Measurements from ENCODE around the gene CDR2L.
A peak's percentile ranks its signal among the peaks of the same experiment; 100 is the strongest.

CDR2L gene

DNA sequence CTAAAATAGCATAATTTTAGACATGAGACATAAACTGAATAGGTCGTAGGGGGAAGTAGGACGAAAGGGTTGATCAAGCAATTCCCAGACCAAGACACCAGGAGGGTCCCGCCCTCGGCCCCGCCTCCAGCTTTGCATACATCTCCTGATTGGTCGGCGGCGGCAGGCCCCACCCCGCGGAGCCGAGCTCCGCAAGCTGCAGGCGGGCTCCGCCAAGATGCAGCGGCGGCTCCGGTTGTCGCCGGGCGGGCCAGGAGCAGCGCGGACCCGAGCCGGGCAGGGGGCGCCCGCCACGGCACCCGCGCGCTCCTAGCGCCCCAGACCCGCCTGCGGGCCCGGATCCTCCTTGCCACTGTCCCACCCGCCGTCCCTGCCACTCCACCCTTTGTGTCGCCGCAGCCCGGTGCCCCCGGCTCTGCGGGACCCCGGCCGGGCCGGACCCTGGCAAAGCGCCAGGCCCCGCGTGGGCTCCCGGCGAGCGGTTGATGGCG, at the start of gene CDR2L:
Gene CDR2L (plus strand): TSS at position 215 of the 491 bp plus-strand sequence. CDS start 412 bp downstream, outside the sequence.
- peak; percentile 97 for ATAC-seq
- Mint-ChIP-seq H3K27ac (no peak within 1 kb of the TSS), H3K4me1 (peaks cover 3% of the 10 kb centered on the region), H3K4me3 (peak within 1 kb of the TSS; percentile 77), H3K9me3 (no peaks in the 10 kb centered on the region), H3K36me3 (peaks cover 5% of the 10 kb centered on the region)
- DNase-seq (ENCODE audit: low spot score in 2 of 2): peak; percentile 82 to 92

DNA sequence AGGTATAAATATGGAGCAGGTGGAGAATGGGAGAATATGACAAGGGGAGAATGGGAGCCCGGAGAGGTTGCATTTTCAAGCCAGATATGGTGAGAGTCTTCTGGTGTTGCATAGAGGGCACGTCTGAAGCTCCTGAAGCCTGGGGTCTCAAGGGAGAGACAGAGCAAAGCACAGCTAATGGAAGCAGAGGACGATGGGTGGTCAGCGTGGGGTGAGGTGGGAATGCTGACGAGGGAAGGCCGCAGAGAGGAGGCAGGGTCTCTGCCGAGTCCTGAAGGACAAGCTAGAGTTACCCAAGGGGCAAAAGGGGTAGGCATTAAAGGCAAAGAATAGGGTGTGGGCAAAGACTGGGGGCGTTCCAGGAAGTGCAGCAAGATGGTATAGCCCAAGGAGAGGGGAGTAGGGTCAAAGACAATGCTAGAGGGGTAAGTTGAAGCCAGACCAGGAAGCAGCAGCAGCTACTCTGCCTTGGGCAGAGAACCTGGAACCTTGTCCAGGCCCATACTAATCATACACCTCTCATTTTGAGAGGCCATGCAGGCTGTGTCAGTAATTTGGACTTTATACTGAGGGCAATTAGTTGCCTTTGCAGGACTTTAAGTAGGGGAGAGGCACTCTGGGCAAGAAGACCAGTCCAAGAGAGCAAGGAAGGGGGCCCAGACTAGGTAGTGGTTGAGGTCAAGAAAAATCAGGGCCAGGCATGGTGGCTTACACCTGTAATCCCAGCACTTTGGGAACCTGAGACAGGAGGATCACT, 49.1 kb upstream of the CDR2L start:
- Mint-ChIP-seq H3K4me1 (no peaks in the 10 kb centered on the region), H3K4me3 (no peak overlapping the region), H3K9me3 (no peaks in the 10 kb centered on the region), H3K27ac (no peak overlapping the region), H3K36me3 (no peaks in the 10 kb centered on the region)
- DNase-seq (ENCODE audit: low spot score in 2 of 2) (no peak), ATAC-seq (no peak)

DNA sequence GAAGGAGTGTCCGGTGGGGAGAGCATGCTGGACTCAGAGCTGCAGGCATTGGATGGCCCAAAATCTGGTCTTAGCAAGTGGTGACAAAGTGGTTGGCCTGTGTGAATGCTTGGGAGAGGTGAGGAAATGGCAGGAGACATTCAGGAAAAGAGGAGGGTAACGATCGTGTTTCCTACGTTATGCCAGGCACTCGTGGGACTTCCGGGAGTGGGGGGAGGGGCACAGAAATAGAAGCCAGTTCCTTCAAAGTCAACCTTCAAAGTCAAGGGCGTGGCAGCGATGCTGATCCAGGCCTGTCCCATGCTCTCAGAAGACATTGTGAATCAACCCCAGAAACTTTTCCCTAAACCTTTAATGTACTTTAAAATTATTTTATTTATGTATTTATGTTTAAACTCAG, 47.9 kb upstream of the CDR2L start:
- Mint-ChIP-seq H3K9me3 (no peaks in the 10 kb centered on the region), H3K27ac (no peak overlapping the region), H3K4me3 (no peak overlapping the region), H3K4me1 (no peaks in the 10 kb centered on the region), H3K36me3 (no peaks in the 10 kb centered on the region)
- DNase-seq (ENCODE audit: low spot score in 2 of 2): no peak
- no peak for ATAC-seq

DNA sequence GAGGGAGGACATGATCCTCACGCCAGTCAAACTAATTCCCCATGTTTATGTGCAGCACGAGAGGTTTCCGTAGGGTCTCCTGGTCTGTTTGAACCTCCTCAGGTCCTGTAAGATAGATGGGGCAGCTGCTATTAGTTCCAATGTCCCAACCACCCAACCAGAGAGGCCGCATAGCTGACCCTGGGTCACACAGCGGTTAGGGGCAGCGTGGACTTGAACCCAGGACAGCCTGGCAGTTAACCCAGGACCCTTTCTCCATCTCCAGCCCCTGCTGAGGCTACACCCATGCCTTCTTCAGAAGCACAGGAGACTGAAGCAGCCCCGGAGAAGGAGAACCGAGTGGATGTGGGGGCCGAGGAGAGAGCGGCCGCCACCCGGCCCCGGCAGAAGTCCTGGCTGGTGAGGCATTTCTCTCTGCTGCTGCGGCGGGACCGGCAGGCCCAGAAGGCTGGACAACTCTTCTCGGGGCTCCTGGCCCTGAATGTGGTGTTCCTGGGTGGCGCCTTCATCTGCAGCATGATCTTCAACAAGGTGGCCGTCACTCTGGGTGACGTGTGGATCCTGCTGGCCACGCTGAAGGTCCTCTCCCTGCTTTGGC, 46.2 kb upstream of the CDR2L start:
- Mint-ChIP-seq H3K36me3 (no peaks in the 10 kb centered on the region), H3K9me3 (no peaks in the 10 kb centered on the region), H3K27ac (no peak overlapping the region), H3K4me1 (no peaks in the 10 kb centered on the region), H3K4me3 (no peak overlapping the region)
- ATAC-seq: no peak
- no peak for DNase-seq (ENCODE audit: low spot score in 2 of 2)

DNA sequence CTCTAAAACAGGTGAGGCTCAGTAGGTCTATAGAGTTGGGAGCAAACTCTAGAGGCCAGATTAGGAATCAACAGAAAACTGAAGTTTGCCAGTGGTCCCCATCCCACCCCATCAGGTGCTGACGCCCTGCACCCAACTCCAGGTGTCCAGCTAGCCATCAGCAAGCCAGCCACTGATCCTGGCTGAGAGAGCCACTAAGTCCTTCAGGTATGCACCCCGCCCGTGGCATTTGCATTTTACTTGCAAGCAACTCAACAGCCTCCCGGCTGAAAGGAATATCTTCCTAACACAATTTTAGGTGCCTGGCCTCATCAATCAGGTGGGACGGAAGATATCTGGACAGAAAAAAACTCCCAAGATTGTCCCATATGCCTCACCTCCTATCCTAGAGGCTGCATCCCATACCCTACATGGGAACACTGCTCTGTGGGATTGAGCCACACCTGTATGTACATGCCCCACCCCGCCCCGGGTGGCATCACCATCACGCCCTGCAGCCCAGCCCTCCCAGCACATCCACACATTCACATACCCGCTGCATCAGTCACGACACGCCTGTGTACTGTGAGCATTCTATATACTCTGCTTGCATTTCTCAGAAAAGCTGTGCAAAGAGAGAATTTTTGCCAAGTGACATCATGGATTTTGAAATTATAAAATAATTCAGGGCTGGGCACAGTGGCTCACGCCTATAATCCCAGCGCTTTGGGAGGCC, 43.5 kb upstream of the CDR2L start:
- Mint-ChIP-seq H3K27ac (no peak overlapping the region), H3K4me1 (no peaks in the 10 kb centered on the region), H3K9me3 (no peaks in the 10 kb centered on the region), H3K4me3 (no peak overlapping the region), H3K36me3 (no peaks in the 10 kb centered on the region)
- no peak for DNase-seq (ENCODE audit: low spot score in 2 of 2)
- ATAC-seq: no peak

DNA sequence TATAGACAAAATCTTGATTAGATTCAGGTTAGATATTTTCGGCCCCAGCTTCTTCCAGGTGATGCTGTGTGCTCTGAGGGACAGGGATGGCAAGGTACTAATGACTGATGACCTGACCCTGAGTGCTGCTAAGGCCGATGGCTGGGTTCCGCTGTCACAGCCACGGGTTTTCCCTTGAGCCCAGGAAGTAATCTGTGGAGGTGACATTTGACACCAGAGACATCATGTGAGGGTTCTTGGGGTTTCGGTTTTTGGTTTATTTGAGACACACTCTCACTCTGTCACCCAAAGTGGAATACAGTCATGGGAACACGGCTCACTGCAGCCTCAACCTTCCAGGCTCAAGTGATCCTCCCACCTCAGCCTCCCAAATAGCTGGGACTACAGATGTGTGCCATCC, 41.9 kb upstream of the CDR2L start:
- no peak for DNase-seq (ENCODE audit: low spot score in 2 of 2)
- Mint-ChIP-seq H3K9me3 (no peaks in the 10 kb centered on the region), H3K4me3 (no peak overlapping the region), H3K36me3 (no peaks in the 10 kb centered on the region), H3K4me1 (no peaks in the 10 kb centered on the region), H3K27ac (no peak overlapping the region)
- peak; percentile 53 for ATAC-seq

DNA sequence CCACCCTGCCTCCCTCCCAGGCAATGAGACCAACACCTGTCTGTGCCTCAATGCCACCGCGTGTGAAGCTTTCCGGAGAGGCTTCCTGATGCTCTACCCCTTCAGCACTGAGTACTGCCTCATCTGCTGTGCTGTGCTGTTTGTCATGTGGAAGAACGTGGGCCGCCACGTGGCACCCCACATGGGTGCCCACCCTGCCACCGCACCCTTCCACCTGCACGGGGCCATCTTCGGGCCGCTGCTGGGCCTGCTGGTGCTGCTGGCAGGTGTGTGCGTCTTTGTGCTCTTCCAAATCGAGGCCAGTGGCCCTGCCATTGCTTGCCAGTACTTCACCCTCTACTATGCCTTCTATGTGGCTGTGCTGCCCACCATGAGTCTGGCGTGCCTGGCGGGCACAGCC, 40.8 kb upstream of the CDR2L start:
- DNase-seq (ENCODE audit: low spot score in 2 of 2): no peak
- no peaks in the 10 kb centered on the region for H3K36me3 Mint-ChIP-seq
- no peaks in the 10 kb centered on the region for H3K4me1 Mint-ChIP-seq
- no peak overlapping the region for H3K4me3 Mint-ChIP-seq
- H3K9me3 Mint-ChIP-seq: no peaks in the 10 kb centered on the region
- no peak overlapping the region for H3K27ac Mint-ChIP-seq
- ATAC-seq: no peak

DNA sequence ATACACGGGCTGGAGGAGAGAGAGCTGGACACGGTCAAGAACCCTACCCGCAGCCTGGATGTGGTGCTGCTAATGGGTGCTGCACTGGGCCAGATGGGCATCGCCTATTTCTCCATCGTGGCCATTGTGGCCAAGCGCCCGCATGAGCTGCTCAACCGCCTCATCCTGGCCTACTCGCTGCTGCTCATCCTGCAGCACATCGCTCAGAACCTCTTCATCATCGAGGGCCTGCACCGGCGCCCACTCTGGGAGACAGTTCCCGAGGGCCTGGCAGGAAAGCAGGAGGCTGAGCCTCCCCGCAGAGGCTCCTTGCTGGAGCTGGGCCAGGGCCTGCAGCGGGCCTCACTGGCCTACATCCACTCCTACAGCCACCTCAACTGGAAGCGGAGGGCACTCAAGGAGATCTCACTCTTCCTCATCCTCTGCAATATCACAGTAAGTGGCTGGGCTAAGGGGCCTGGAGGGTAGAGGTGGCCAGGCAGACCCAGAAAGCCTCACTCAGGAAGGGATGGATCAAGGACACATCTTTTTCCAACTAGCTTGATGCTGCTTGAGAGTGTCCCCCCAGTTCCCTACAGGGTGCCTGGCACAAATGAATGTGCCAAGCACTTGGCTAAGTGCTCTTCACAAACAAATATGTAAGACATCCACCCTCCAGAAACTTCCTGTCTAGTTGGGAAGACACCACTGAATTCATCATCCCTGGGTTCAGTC, 40.2 kb upstream of the CDR2L start:
- H3K9me3 Mint-ChIP-seq: no peaks in the 10 kb centered on the region
- H3K4me3 Mint-ChIP-seq: no peak overlapping the region
- no peak overlapping the region for H3K27ac Mint-ChIP-seq
- no peaks in the 10 kb centered on the region for H3K36me3 Mint-ChIP-seq
- ATAC-seq (no peak), DNase-seq (ENCODE audit: low spot score in 2 of 2) (no peak)
- H3K4me1 Mint-ChIP-seq: no peaks in the 10 kb centered on the region

DNA sequence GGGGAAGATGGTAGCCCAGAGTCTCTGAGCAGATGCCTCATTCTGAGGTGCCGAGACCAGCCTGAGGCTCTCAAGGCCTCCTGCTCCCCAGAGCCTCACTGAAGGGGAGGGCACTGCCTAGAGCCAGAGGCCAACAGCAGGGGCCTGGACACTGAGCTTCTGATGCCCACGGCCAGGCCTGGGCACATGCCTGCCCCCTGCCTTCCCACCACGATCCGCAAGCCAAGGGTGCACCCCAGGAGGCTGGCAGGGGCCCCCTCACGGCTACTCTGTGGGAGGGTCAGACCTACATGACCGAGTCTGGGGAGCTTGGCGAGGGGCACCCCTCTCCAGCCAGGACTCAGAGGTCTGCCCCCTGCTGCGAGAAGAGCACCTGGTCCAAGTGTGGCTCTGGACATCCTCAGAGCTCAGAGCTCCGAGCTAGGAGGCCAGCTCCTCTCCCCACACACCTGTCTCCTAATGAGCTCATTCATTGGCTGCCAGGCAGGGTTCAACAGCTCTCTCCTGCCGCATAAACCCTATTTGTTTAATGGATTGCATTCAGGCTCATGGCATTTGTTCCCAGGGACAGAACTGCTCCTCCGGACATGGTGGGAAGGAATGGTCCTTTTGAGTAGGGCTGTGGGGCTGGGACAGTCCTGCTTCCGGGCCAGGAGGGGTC, 37.8 kb upstream of the CDR2L start:
- no peak overlapping the region for H3K27ac Mint-ChIP-seq

DNA sequence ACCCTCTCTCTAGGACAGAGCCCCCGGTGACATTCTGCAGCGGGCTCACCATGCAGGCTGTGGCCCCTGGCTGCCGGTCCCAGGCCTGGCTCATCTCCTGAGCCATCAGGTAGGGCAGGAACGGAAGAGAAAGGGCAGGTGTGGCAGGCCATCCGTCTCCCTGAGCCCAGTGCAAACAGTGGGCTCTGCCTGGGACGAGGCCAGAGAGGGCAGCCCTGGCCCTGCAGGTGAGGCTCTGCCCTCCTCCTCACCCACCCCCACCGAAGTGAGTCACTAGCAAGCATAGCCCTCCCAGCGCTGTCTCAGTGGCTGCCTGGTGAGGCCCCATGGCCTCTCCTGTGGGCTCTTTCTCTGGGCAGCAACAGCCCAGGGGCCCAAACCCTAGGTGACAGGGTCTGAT, 37.2 kb upstream of the CDR2L start:
- no peaks in the 10 kb centered on the region for H3K4me1 Mint-ChIP-seq
- no peak overlapping the region for H3K4me3 Mint-ChIP-seq
- H3K36me3 Mint-ChIP-seq: no peaks in the 10 kb centered on the region
- ATAC-seq (no peak), DNase-seq (ENCODE audit: low spot score in 2 of 2) (no peak)
- H3K27ac Mint-ChIP-seq: no peak overlapping the region
- H3K9me3 Mint-ChIP-seq: no peaks in the 10 kb centered on the region

More for the DNA sequence above, 37.8 kb upstream of the CDR2L start:
- Mint-ChIP-seq H3K9me3 (no peaks in the 10 kb centered on the region), H3K4me3 (no peak overlapping the region), H3K4me1 (no peaks in the 10 kb centered on the region), H3K36me3 (no peaks in the 10 kb centered on the region)
- DNase-seq (ENCODE audit: low spot score in 2 of 2) (no peak), ATAC-seq (peak; percentile 16)

DNA sequence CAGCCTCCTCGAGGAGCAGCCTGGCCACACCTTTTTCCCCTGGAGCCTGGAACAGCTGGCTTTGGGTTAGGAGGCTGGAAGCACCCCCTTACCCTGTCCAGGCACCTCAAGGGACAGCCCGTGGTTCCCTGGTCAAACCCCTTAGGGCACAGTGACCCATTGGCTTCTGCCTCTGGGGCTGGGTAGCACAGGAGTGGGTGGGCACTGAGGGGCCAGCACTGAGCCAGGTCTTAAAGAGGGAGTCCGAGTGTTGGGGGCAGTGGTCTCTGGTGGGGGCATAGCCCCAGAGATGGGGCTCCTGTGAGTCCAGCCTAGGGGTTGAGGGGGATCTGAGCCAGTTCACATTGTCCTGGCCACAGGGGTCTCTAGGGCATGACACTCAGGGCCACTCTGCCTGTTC, 36.4 kb upstream of the CDR2L start:
- no peaks in the 10 kb centered on the region for H3K9me3 Mint-ChIP-seq
- H3K4me1 Mint-ChIP-seq: no peaks in the 10 kb centered on the region
- H3K36me3 Mint-ChIP-seq: no peaks in the 10 kb centered on the region
- ATAC-seq: no peak
- H3K4me3 Mint-ChIP-seq: no peak overlapping the region
- DNase-seq (ENCODE audit: low spot score in 2 of 2): no peak
- no peak overlapping the region for H3K27ac Mint-ChIP-seq

DNA sequence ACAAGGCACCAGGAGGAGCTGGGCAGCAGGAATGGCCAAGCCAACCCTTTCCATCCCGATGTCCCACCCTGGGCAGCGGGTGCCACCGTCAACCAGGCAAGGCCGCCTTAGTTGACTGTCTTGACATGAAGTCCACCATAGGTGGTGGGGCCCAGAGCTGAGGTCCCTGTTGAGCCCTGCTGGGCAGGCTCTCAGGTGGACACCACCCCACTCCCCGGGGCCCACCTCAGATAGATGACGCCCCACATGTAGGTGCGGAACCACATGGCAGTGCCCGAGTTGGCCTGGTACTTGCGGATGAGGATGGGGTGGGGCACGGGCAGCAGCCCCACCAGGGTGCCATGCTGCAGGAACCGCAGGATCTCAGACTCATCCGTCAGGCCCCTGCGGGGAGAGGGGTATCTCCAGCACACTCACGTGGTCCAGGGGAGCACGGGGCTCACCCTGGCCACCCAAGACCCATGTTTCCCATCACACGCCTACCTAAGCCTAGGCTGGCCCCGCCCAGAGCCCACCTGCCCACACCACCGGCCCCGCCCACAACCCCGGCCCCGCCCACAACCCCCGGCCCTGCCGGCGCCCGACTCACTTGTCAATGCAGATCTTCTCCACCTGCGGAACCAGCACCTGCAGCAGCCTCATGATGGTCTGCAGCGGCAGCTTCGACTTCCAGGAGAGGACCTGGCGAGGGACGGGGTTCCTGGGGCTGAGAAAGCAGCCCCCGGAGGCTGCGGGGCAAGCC, 35.6 kb upstream of the CDR2L start:
- Mint-ChIP-seq H3K36me3 (no peaks in the 10 kb centered on the region), H3K27ac (no peak overlapping the region)

DNA sequence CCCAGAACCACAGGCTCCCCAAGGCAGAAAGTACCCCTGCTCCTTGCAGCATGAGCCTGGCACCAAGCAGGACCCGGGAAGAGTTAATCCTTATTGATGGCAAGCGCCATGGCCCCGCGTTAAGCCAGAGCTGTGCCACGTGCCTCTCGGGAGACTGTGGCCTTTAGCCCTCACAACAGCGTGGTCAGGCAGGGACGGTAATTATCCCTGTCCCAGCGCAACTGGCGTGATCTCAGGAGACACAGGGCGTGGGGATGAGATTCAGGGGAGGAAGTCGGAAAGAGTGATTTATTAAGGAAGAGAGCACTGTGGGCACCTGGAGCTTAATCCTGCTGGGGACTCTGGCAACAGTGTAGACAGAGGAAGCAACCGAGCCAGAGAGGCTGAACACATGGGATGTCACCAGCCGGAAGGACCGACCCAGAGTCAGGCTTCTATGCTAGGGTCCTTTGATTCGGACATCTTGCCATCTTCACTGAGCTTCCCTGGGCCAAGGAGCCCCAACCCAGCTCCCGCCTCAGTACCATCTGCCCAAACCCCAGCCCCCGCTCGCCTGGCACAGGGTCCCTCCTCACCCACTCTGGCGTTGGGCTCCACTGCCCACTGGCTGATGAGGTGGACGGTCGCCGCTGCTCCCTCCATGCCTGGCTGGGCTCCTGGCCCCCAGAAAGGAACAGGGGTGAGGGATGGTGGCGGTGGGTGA, 34.9 kb upstream of the CDR2L start:
- H3K9me3 Mint-ChIP-seq: no peaks in the 10 kb centered on the region
- ATAC-seq (no peak), DNase-seq (ENCODE audit: low spot score in 2 of 2) (no peak)
- H3K27ac Mint-ChIP-seq: no peak overlapping the region
- H3K4me1 Mint-ChIP-seq: no peaks in the 10 kb centered on the region
- no peaks in the 10 kb centered on the region for H3K36me3 Mint-ChIP-seq
- H3K4me3 Mint-ChIP-seq: no peak overlapping the region

More for the DNA sequence above, 35.6 kb upstream of the CDR2L start:
- DNase-seq (ENCODE audit: low spot score in 2 of 2) (no peak), ATAC-seq (no peak)
- Mint-ChIP-seq H3K4me1 (no peaks in the 10 kb centered on the region), H3K9me3 (no peaks in the 10 kb centered on the region), H3K4me3 (no peak overlapping the region)

DNA sequence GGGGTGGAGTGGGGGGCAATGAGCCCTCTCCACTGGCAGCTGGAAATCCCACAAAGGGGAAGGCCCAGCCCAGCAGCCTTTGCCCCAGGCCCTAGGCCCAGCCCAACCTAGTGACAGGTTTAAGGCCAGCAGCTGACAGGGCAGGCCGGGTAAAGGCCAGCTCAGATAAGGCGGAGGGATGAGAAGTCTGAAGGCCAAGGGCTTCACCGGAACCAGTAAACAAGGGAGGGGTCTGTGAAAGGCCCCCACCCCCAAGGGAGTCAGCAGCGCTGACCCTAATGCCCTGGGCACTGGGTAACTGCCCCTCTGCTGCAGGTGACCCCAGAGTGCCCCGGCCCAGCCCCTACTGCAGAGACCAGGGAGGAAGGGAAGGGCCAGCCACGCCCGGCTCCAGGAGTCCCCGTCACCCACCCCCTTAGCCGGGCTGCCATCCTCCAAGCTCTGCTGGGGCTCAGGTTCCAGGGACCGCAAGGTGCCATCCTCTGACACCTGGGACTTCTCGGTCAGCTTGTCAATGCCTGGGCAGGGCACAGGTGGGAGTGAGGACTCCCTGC, 34.2 kb upstream of the CDR2L start:
- Mint-ChIP-seq H3K4me1 (peaks cover 3% of the 10 kb centered on the region), H3K4me3 (no peak overlapping the region), H3K36me3 (no peaks in the 10 kb centered on the region), H3K9me3 (no peaks in the 10 kb centered on the region), H3K27ac (peak overlapping the region; percentile 68)
- no peak for ATAC-seq
- DNase-seq (ENCODE audit: low spot score in 2 of 2): no peak

Measured in stimulated activated effector memory CD8-positive, alpha-beta T cell treated with anti-CD3 and anti-CD28 coated beads, Interleukin-12 subunit alpha, Interleukin-12 subunit beta, amount 100 ng/mL, for 72 hours (primary cell).